GM10266 (cell line): ENCODE results near the gene SUCLG1.
"Not testable (repeated sequence)": the region's sequence is repeated elsewhere in the genome, so short reads cannot be mapped to it uniquely, and the experiment has no call there.

Experiments
- DNase-seq: peaks from one replicate; pipeline ENCODE4 v3.0.0; 2012; ENCODE audit errors: extremely low spot score
- CTCF ChIP-seq: IDR thresholded peaks from 2 replicates; pipeline ENCODE4 v1.5.1; 2012; ENCODE audit warnings: mild to moderate bottlenecking, low read depth; ENCODE audit not compliant: control insufficient read depth, insufficient read depth; ENCODE audit errors: missing control alignments

Gene SUCLG1

GRCh38 chr2:84482603-84483002 is 23.5 kb upstream of the SUCLG1 start:
- TF ChIP-seq CTCF: no peak
- DNase-seq: no peak

- no peak for DNase-seq
- no peak for TF ChIP-seq CTCF
Observed at GRCh38 chr2:84481702-84482101, 22.6 kb upstream of the SUCLG1 start.

- DNase-seq: no peak
Observed at GRCh38 chr2:84478867-84479266, 19.8 kb upstream of the SUCLG1 start.

GRCh38 chr2:84477886-84478285 is 18.8 kb upstream of the SUCLG1 start:
- no peak for DNase-seq
- no peak for TF ChIP-seq CTCF

More at GRCh38 chr2:84478867-84479266, 19.8 kb upstream of the SUCLG1 start:
- TF ChIP-seq CTCF: no peak

- DNase-seq: no peak
- TF ChIP-seq CTCF: no peak
Observed at GRCh38 chr2:84474176-84474575, 15.1 kb upstream of the SUCLG1 start.

GRCh38 chr2:84472856-84473565 is 13.9 kb upstream of the SUCLG1 start:
- DNase-seq: no peak
- no peak for TF ChIP-seq CTCF

- not testable (repeated sequence) for DNase-seq
Observed at GRCh38 chr2:84472423-84472822, 13.3 kb upstream of the SUCLG1 start.

GRCh38 chr2:84467389-84467788 is 8.3 kb upstream of the SUCLG1 start:
- no peak for TF ChIP-seq CTCF
- no peak for DNase-seq
